Prostate gland (tissue), 2 donors: Measurements from ENCODE around the gene FGF9.

ENCODE experiments used
- POLR2A ChIP-seq: fragments of 450-650 bp; IDR thresholded peaks from one replicate; pipeline ENCODE4 v1.6.1; 2016; ENCODE audit warnings: antibody characterized with exemption, mild to moderate bottlenecking
- POLR2AphosphoS5 ChIP-seq: sonication (generic); formaldehyde crosslinking; IDR thresholded peaks from one replicate; pipeline ENCODE4 v1.6.1; 2017; ENCODE audit warnings: antibody characterized with exemption
- TF ChIP-seq, protein P1 (sequence below), 4 experiments: fragments of 200-600 bp in 2 of 4; fragments of 450-650 bp in 2 of 4; sonication (generic) in 2 of 4; IDR thresholded peaks; 1 replicate in 3 of 4; 2 replicates in 1 of 4; pipeline ENCODE4 v1.5.1; 2016 to 2019; ENCODE audit warnings: antibody characterized with exemption in 4 of 4, mild to moderate bottlenecking in 2 of 4, moderate library complexity in 2 of 4

DNA sequence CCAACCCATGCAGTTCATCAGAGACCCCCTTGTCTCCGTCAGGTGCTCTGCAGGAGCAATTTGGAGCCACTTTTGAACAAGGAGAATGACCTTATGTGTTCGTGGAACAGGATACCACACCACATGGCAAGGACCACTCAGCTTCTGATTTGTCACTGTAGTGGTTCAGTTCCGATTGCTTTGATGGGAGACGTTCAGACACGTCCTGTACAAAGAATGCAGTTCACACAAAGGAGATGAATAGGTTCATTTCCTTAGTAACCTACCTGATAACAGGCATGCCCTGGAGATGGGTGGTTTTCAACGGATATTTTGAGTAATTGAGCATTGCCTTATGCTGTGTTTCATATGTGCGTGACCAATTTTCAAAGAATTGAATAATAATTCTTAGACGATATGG lies 17.2 kb downstream of the FGF9 start:
- TF ChIP-seq POLR2AphosphoS5 (no peak), POLR2A (no peak)
- TF ChIP-seq, protein P1, sequence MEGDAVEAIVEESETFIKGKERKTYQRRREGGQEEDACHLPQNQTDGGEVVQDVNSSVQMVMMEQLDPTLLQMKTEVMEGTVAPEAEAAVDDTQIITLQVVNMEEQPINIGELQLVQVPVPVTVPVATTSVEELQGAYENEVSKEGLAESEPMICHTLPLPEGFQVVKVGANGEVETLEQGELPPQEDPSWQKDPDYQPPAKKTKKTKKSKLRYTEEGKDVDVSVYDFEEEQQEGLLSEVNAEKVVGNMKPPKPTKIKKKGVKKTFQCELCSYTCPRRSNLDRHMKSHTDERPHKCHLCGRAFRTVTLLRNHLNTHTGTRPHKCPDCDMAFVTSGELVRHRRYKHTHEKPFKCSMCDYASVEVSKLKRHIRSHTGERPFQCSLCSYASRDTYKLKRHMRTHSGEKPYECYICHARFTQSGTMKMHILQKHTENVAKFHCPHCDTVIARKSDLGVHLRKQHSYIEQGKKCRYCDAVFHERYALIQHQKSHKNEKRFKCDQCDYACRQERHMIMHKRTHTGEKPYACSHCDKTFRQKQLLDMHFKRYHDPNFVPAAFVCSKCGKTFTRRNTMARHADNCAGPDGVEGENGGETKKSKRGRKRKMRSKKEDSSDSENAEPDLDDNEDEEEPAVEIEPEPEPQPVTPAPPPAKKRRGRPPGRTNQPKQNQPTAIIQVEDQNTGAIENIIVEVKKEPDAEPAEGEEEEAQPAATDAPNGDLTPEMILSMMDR (IDR thresholded peaks at IDR 0.05): no peak
